Pancreas (tissue), 10 donors: ENCODE data around the gene NEURL4. TPM values are rescaled to one million over a fixed set of nuclear protein-coding genes. Genes with fewer than 3 reads are reported as not detected.

Experiments used
- ATAC-seq, 4 donors: fragments of 200-7000 bp; cut with Tn5 transposase; one replicate each; pipeline versions ENCODE4 v1.8.0 to v1.9.1; 2020; ENCODE audit warnings: mild to moderate bottlenecking in 4 of 4, moderate library complexity in 4 of 4
- DNase-seq, 6 donors: peaks; one replicate each; pipeline ENCODE4 v3.0.0-alpha.2; 2020
- FAIRE-seq: peaks from 2 replicates; lab custom pipeline; 2012; peaks lifted over from hg19 to GRCh38; lab: Jason Lieb, UNC
- H3K27ac ChIP-seq, 4 donors: fragments of 200-600 bp; sonication (generic); 1 replicate in 3 of 4; 2 replicates in 1 of 4; pipeline versions ENCODE4 v1.5.0 to v1.8.0; 2020
- H3K27me3 ChIP-seq, 4 donors: fragments of 200-600 bp; one replicate each; pipeline ENCODE4 v1.8.0; 2021
- H3K36me3 ChIP-seq, 3 donors: fragments of 200-600 bp; sonication (generic) in 1 of 3; one replicate each; pipeline versions ENCODE4 v1.5.0 to v1.8.0; 2020 to 2021
- H3K4me1 ChIP-seq, 3 donors: fragments of 200-600 bp; one replicate each; pipeline ENCODE4 v1.8.0; 2021
- H3K4me3 ChIP-seq, 4 donors: fragments of 200-600 bp; sonication (generic) in 2 of 4; one replicate each; pipeline versions ENCODE4 v1.5.0 to v1.8.0; 2020 to 2021
- H3K9me3 ChIP-seq, 4 donors: fragments of 200-600 bp; one replicate each; pipeline ENCODE4 v1.8.0; 2021
- CTCF ChIP-seq, 4 donors: fragments of 200-600 bp; sonication (generic) in 3 of 4; IDR thresholded peaks; one replicate each; pipeline versions ENCODE4 v1.5.0 to v1.8.0; 2021; ENCODE audit warnings: antibody characterized with exemption in 4 of 4
- WGBS, 2 donors: extraction: QIAGEN DNeasy Blood & Tissue Kit; methylation state at CpG; one replicate each; pipeline ENCODE4 v1.1.7; 2013; 5-methylcytosine and 5-hydroxymethylcytosine counted together
- intact Hi-C, 3 donors: fragments of 100-400 bp; cut with DNase I; formaldehyde crosslinking; loops; one replicate each; pipeline versions ENCODE4 v1.11.1 to v1.14.2; 2022
- polyA plus RNA-seq, 2 donors: library from polyadenylated mRNA; stranded (reverse); fragments of 200-250 nt; gene quantifications; one replicate each; pipeline ENCODE4 v1.2.3, GENCODE V29; 2013
- total RNA-seq, 6 donors: library from RNA; stranded (reverse); fragmentation: NEBNext Ultra II Directional in 4 of 6; extraction: Animal tissue kit (Norgen Biotek cat#: 25700) in 4 of 6; gene quantifications; one replicate each; pipeline versions ENCODE4 v1.2.1 to v1.2.4, GENCODE V29; 2021 to 2023
- donor health status: healthy with polysubstance abuse.
- donor health status: DM: no; HTN: no; CAD: no; lungs with moderate emphysema.
- donor health status: DM: no; HTN: no; CAD: no.
- donor health status: control.
- donor health status: control.
- donor health status: Bipolar disorder and iron deficiency.
- donor health status: DM: yes; HTN: yes; CAD: no.
- donor health status: DM: no; HTN: no; CAD: no.
- donor health status: DM: no; HTN: no; CAD: no.
- donor health status: DM: yes; HTN: yes; CAD: no.

The NEURL4 gene
- total and polyA plus RNA-seq, 8 donors: 12.6 to 72.1 (median 18.3) TPM

- no peak for FAIRE-seq
- 80 to 88% methylated on average over 17 of the region's 17 CpGs for WGBS, 2 donors
- H3K36me3 ChIP-seq: peaks cover 0 to 15% (median 0%) of the 10 kb centered on the region in 3 donors
- H3K27me3 ChIP-seq: no peaks in the 10 kb centered on the region
- no peak overlapping the region for H3K27ac ChIP-seq
- ATAC-seq: no peak
- no peak overlapping the region for H3K4me3 ChIP-seq
- no peak for TF ChIP-seq CTCF (IDR thresholded peaks at IDR 0.05)
- H3K4me1 ChIP-seq: peaks cover 0 to 11% (median 4%) of the 10 kb centered on the region in 3 donors
- peak in 3 of 6 donors; percentile 27 to 69 (median 40) for DNase-seq
- intact Hi-C loops: no loop called here
- no peaks in the 10 kb centered on the region for H3K9me3 ChIP-seq
These were observed 1.6 kb downstream of the NEURL4 start for GRCh38 chr17:7327501-7327900.

DNA sequence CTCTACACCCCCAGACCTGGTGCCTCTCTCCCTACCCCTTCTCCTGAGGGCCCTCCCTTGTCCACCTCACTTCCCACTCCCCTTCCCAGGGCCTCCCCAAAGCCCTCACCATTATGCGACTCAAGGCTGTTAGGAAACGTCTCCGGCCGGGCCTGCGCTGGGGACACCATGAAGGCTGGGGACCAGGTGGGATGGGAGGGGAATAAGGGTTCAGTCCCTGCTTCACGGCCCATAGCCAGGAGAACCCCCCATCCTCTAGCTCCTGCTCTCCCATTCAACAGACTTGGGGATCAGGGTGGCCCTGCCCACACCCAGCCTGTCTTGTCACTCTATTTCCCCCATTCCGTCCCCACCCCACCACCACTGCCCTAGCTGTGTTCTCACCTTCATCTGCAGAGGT is 2.1 kb downstream of the NEURL4 start:
- ATAC-seq (no peak), DNase-seq (peak in 2 of 6 donors; percentile 15 to 64), FAIRE-seq (no peak)
- H3K27me3 ChIP-seq: no peaks in the 10 kb centered on the region
- peaks cover 0 to 11% (median 4%) of the 10 kb centered on the region in 3 donors for H3K4me1 ChIP-seq
- H3K36me3 ChIP-seq: peaks cover 0 to 19% (median 0%) of the 10 kb centered on the region in 3 donors
- H3K9me3 ChIP-seq: no peaks in the 10 kb centered on the region
- whole genome bisulfite sequencing, 2 donors: 84 to 91% methylated on average over 7 of the region's 7 CpGs
- no peak overlapping the region for H3K4me3 ChIP-seq
- intact Hi-C loops: no loop called here
- no peak overlapping the region for H3K27ac ChIP-seq
- TF ChIP-seq CTCF (IDR thresholded peaks at IDR 0.05): no peak

DNA sequence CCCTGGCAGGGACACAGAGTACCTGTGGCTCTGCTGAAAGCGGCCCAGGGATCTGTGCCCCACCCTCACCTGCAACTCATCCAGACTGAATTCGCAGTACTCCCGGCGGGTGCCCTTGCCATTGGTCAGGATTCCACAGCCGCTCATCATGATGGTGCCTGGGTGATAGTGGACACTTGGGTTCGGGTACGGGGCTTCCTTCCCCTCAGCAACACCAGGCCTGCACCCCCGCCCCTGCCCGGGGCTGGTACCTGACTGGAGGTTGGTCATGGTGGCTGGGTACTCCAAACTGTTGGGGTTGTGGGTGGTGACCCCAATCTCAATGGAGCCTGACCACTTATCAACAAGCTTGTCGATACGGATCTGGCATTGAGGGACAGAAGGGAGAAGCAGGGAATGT is 2.9 kb downstream of the NEURL4 start:
- TF ChIP-seq CTCF (IDR thresholded peaks at IDR 0.05): no peak
- intact Hi-C loops: no loop called here
- 87 to 88% methylated on average over 11 of the region's 11 CpGs for WGBS, 2 donors
- ATAC-seq: no peak
- peaks cover 0 to 21% (median 7%) of the 10 kb centered on the region in 3 donors for H3K36me3 ChIP-seq
- H3K27ac ChIP-seq: no peak overlapping the region
- H3K4me1 ChIP-seq: peaks cover 0 to 11% (median 4%) of the 10 kb centered on the region in 3 donors
- DNase-seq: peak in 2 of 6 donors; percentile 20 to 60
- no peak overlapping the region for H3K4me3 ChIP-seq
- H3K27me3 ChIP-seq: no peaks in the 10 kb centered on the region
- no peak for FAIRE-seq
- no peaks in the 10 kb centered on the region for H3K9me3 ChIP-seq

- no peak overlapping the region for H3K4me3 ChIP-seq
- TF ChIP-seq CTCF (IDR thresholded peaks at IDR 0.05): no peak
- no peak for ATAC-seq
- H3K27me3 ChIP-seq: no peaks in the 10 kb centered on the region
- H3K4me1 ChIP-seq: peaks cover 0 to 8% (median 0%) of the 10 kb centered on the region in 3 donors
- intact Hi-C loops: no loop called here
- FAIRE-seq: no peak
- H3K36me3 ChIP-seq: peaks cover 0 to 28% (median 7%) of the 10 kb centered on the region in 3 donors
- no peak overlapping the region for H3K27ac ChIP-seq
- peak in 1 of 6 donors; percentile 53 for DNase-seq
- H3K9me3 ChIP-seq: no peaks in the 10 kb centered on the region
- 90% methylated on average over 18 to 19 of the region's 19 CpGs for WGBS, 2 donors
These were observed 4.1 kb downstream of the NEURL4 start for GRCh38 chr17:7325031-7325528.

DNA sequence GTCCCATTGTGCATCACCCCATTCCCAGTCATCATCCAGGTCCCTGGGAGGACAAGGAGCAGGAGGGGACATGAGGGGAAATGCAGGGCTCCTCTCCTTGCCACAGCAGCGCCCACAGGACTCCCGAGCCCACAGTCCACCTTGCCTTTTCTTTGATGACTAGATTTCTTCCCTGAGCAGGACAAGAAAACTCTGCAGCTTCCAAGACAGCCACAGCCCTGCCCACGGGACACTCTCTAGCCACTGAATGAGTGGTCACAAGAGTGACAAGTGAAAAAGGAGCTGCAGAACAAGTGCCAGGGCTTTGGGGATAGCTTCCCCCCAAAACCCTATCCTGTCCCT is 4.7 kb downstream of the NEURL4 start:
- no peak for FAIRE-seq
- H3K36me3 ChIP-seq: peaks cover 0 to 28% (median 7%) of the 10 kb centered on the region in 3 donors

More for the DNA sequence above, 4.7 kb downstream of the NEURL4 start:
- WGBS, 2 donors: 82 to 85% methylated on average over 3 of the region's 3 CpGs
- Histone ChIP-seq H3K4me1 (peaks cover 0 to 8% (median 0%) of the 10 kb centered on the region in 3 donors), H3K4me3 (no peak overlapping the region), H3K27me3 (no peaks in the 10 kb centered on the region), H3K27ac (no peak overlapping the region), H3K9me3 (no peaks in the 10 kb centered on the region)
- TF ChIP-seq CTCF (IDR thresholded peaks at IDR 0.05): no peak
- DNase-seq: no peak
- intact Hi-C loops: no loop called here
- ATAC-seq: no peak
